ENCODE data around the gene FBXL22.

DNA sequence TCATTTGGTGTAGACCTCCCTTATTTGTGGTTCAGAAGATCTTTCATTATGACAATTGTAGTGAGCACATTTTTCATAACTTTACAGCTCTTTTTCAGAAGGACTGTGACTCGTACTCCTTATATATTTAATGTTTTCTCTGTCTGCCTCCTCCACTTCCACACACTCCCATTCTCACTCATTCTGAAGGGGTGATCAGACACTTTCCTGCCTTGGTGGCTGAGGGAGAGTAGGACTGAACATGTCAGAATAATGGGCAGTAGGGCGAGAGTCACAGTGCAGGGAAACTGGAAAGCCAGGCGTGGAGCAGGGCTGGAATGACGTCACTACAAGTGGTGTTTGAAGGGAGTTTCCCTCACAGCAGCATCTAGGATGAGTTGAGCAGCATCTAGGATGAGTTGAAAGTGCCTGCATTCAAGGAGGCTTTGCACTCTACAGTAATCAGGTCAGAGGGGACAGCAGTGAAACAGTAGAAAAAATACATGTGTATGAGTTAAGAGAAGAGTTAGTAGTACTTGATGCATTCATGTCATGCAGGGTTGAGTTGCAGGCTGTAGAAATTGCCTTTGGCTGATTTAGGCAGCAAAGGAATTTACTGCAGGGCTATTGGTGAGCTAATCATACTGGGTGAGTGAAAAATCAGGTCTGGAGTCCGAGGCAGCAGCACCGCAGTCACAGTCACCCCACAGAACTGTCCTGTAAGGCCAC, 36.3 kb upstream of the FBXL22 start:
- TF ChIP-seq MAFK (IDR thresholded peaks at IDR 0.05; ENCODE audit: low read depth, low read length) = no peak
- TF ChIP-seq, protein P1, sequence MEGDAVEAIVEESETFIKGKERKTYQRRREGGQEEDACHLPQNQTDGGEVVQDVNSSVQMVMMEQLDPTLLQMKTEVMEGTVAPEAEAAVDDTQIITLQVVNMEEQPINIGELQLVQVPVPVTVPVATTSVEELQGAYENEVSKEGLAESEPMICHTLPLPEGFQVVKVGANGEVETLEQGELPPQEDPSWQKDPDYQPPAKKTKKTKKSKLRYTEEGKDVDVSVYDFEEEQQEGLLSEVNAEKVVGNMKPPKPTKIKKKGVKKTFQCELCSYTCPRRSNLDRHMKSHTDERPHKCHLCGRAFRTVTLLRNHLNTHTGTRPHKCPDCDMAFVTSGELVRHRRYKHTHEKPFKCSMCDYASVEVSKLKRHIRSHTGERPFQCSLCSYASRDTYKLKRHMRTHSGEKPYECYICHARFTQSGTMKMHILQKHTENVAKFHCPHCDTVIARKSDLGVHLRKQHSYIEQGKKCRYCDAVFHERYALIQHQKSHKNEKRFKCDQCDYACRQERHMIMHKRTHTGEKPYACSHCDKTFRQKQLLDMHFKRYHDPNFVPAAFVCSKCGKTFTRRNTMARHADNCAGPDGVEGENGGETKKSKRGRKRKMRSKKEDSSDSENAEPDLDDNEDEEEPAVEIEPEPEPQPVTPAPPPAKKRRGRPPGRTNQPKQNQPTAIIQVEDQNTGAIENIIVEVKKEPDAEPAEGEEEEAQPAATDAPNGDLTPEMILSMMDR (conservative IDR thresholded peaks at IDR 0.05; ENCODE audit: low read depth, low read length) = no peak
- no peak for TF ChIP-seq POLR2A (IDR thresholded peaks at IDR 0.05; ENCODE audit: low read depth, low read length)

All from IMR-90 (cell line).